HEK293T (cell line): ENCODE data around the gene CD82.

ENCODE experiments used
- ARNT ChIP-seq: fragments of 450-650 bp; IDR thresholded peaks from 2 replicates; pipeline ENCODE4 v1.6.1; 2017; ENCODE audit warnings: mild to moderate bottlenecking
- SUZ12 ChIP-seq: fragments of 450-650 bp; IDR thresholded peaks from 2 replicates; pipeline ENCODE4 v1.6.1; 2016; ENCODE audit warnings: mild to moderate bottlenecking

DNA sequence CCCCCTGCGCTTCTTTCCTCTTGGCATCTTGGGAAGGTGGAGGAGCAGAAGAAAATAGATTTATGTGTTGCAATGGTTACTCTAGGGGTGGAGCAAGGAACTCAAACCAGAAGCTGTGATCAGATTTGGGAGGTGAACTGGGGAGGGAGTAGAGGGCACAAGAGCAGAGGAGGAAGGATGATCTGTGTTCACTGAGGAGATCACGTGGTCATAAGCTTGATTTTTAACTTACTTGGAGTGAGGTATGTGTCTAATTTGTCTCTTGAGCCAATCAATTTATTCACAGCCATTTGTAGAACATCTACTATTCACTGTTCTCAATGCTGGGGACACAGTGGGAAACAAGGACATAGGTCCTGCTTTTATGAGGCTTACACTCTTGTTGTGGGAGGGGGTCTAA lies 24.8 kb upstream of the CD82 start:
- TF ChIP-seq SUZ12 (no peak), ARNT (no peak)
